HG03521 (cell line): ENCODE measurements around the gene PRR5.

Experiments
- ATAC-seq: cut with Tn5 transposase; IDR thresholded peaks from one replicate; pipeline ENCODE4 v1.9.1; 2021; ENCODE audit warnings: mild to moderate bottlenecking, moderate library complexity; ENCODE audit not compliant: unreplicated experiment

The PRR5 gene

DNA sequence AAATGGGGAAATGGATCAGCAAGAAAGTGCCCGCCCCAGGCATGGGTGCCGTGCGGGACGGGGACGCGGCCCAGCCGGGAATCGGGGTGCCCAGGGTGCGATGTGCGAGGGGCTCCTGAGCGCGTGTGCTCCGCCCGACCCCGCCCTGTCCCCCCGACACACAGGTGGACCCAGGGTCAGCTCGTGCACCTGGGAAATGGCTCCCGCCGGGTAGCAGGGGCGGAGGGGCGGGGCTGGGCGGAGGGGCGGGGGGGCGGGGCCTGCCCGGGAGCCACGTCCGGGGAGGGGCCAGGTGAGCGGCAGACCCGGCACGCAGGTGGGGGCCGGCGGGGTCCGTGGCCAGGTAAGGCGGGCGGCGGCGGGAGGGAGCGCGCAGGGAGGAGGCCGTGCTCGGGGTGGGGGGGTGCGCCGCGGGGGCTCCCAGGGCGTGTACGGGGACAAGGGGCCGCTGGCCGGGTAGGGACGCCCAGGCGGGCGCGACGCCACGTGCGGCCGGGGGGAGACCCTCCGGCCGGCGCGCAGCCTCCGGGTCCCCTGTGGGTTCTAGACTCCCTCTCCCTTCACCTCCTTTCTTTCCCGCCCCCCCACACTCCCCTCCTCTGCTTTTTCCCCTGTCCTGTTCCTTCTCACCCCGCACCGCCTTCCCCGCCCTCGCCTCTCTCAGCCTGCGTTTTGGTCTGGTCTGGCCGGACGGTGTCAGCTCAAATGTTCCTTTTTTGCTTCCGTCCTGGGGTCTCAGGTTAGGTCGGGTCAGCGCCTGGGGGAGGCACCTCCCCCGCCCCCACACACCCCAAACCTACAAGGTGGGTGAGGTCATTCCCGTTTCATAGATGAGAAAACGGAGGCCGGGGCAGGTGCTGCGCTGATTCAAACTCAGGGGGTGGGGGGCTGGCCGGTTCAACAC lies 50.5 kb downstream of the PRR5 start, which contains the start of gene ARHGAP8:
Gene ARHGAP8, plus strand, starts transcription at position 291 of the 904 bp plus-strand sequence. CDS start 33,953 bp downstream, outside the sequence.
- ATAC-seq, result no peak

DNA sequence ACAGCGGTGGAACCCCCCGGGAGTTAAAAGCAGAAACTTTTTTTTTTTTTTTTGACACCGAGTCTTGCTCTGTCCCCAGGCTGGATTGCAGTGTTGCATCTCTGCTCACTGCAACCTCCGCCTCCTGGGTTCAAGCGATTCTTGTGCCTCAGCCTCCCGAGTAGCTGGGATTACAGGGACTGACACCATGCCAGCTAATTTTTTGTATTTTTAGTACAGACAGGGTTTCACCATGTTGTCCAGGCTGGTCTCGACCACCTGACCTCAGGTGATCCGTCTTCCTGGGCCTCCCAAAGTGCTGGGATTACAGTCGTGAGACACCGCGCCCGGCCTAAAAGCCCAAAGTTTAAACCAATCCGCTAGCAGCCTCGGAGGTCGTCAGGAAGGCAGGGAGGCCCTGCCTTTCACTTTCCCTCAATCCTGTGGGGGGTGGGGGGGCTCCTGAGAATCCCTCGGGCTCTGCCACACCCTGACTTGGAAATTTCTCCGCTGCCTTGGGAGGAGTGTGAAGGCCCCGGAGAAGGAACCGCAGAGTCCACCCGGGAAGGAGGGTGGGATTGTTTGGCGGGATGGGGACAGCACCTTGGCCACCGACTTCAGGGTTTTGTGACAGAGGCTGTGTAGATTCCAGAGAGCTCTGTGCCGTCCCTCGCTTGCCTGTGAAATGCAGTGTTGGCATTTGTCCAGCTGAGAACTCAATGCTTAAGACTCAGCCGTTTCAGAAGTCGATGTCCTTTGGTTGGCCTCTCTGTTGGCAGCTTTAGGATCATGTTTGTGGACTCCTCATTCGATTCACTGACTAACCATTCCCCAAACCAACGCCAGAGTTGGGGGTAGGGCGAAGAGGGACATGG lies 51.4 kb downstream of the PRR5 start:
- no peak for ATAC-seq

DNA sequence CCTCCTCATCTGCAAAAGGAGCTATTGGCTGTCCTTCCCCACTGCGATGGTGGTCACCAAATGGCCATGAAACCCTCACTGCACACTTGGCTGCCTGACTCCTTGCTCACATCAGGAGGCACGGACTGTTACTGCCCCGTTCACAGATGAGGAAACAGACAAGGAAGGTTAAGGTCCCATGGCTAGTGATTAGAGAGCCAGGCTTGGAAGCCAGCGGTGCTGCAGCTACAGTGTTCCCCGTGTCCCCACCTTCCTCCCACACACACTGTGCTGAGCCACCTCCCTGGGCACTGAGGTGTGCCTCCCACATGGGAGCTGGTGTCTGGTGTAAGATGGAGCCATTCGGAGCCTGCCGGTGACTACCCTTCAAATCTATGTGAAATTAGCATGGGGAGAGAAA lies 53.0 kb downstream of the PRR5 start:
- ATAC-seq, result no peak

DNA sequence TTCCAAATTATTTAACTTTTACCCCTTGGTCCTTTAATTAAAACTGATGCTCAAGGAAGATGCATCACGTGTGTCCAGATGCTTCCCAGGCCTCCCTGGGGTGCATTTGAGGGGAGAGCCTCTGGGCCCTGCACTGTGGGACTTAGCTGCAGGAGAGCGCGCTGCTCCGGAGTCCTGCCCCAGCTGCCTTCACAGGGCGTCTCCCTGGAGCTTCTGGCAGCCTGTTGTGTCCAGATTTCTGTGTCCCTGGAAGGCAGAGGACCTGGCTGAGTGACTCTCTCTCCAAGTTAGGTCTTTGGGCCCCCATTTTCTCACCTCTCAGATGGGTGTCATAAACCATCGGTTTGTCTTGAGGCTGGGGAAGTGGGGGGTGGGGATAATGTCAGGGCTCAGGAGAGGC lies 53.4 kb downstream of the PRR5 start:
- no peak for ATAC-seq

DNA sequence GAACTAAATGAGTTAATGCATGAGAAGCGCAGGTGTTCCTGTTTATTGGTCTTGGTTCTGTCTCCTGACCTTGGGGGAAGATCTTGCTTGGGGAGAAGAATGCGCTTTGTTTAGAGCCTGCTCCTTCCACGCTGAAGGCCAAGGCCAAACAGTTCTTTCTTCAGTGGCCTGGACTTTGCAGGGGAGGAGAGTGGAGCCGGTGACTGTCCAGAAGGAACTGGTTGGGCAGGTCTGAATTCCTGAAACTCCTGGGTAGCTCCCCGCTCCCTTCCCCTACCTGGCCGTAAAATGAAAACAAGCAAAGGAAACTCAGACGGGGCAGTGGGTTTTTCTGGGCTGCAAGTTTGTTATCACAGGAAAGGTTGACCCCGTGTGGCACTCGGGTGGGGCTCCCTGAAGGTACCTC lies 54.0 kb downstream of the PRR5 start:
- ATAC-seq, result no peak

DNA sequence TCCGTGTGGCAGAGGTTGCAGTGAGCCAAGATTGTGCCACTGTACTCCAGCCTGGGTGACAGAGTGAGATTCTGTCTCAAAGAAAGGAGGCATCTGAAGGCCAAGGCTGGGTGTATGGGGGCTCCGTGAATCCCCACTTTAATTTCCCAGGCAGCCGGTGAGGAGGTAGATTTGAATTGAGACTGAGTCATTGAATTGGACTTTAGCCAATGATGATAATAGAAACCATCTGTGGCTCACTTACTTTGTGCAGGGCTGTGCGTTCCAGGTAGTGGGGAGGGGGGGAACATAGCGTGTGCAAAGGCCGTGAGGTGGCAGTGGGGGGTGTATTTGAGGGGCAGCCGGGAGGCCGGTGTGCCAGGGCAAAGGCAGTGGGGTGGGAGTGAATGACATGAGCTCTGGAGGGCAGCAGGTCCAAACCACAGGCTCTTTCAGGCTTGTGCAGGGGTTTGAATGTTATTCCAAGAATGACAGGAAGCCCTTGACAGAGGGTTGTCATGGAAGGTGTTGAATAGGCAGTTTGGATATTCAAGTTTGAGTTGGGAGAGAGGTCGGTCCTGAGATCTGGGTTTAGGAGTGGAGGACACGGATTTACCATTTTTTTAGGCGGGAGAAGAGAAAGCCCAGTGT lies 56.5 kb downstream of the PRR5 start:
- no peak for ATAC-seq

DNA sequence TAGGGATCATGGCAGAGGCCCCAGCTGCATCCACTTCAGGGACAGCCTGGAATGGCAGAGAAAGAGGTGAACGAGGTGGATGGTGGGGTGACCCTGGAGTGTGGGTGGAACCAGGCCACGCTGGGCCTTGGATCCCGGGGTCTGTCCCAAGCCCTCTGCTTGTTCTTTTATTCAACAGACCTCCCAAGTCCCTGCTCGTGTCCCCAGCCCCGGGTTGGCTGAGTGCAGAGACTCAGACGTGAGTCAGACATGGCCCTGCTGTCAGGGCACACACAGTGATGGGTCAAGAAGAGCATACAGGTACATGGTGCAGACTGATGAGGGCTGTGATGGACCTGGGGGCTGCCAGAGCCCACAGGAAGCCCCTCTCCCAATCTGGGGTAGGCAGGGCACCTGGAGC lies 57.0 kb downstream of the PRR5 start:
- ATAC-seq, result no peak

DNA sequence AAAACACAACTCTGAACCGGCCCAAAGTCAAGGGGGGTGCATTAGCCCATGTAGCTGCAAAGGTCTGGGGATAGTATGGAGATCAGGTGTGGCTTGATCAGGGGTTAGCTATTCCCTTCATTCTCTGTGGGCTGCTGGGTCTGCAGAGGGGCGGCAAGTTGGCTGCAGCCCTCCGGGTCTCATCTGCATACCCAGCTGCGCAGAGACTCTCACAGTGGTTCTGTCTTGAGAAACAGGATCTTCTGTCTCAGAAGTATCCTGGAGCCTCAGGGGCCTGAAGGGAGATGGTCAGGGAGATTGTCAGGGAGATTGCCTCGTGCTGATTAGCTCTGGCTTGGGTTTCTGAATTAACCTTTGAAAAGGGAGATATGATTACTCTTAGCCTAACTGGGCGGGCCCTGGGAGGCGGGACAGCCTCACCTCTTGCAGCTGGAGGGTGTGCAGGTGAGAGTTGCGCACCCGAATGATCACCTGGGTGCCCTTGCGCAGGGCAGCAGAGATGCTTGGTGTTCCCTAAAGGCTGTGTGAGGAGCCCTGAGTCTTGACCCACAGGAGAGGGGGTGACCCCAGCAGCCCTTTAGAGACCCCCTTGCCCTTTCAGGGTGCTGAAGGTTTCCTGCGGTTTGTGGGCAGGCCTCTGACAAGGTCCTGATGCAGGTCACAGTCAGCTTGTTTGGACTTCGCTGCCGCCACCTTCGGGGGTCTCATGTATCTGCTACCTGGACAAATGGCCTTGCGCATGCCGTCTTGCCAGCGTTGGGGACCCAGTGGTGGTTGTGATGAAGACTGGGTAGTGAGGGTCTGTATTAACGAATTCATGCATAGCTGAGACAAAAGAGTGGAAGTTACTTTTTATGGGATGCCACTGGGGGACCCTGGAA lies 57.7 kb downstream of the PRR5 start:
- ATAC-seq, result no peak

DNA sequence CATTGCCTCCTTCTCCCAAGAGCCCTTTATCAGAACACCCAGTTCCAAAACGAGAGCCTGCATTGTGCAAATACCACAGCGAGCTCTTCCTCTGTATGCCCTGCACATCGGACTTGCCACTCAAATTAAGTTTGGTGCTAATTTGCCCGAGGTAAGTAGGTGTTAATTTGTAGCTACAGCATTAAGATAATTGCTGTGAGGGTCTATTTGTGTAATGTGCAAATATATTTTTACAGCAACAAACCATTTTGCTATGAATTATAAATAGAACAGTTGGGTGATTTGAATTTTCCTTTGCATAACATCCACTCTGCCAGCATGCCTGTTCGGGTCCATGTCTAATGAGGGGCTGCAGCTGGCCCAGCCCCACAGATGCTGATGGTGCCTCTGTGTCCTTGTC lies 58.5 kb downstream of the PRR5 start:
- ATAC-seq, result no peak

DNA sequence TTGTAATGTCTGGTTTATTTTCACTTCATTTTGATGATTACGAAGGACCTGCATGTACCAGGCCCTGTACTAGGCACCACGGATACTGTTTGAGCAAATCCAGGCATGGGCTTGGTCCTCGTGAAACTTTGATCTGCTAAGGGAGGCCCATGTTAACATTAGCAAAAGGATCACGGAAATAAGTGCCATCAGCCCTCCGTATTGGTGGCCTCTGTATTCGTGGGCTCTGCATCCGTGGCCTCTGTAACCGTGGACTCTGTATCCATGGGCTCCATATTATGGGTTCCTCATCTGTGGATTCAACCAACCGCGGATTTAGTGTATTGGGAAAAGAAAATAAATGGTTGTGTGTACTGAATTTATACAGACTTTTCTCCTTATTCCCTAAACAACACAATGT lies 59.0 kb downstream of the PRR5 start:
- ATAC-seq, result no peak

DNA sequence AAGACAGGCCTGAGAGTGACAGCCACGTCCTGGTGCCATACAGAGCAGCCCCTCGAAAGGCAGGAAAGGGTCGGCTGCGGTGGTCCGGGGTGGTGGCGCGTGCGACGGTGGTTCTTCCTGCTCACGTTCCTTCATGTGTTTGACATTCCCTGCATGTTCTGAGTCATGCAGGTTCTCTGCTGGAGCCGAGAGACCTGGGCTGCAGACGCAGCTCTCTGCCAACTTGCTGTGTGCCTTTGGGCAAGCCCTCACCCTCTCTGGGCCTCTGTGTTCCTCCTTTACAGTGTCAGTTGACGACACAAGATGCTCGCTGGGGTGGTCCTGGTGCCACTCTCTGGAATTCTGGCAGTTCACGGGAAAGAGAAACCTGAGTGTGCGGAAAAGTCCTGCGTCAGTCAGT lies 62.4 kb downstream of the PRR5 start:
- ATAC-seq, result no peak

DNA sequence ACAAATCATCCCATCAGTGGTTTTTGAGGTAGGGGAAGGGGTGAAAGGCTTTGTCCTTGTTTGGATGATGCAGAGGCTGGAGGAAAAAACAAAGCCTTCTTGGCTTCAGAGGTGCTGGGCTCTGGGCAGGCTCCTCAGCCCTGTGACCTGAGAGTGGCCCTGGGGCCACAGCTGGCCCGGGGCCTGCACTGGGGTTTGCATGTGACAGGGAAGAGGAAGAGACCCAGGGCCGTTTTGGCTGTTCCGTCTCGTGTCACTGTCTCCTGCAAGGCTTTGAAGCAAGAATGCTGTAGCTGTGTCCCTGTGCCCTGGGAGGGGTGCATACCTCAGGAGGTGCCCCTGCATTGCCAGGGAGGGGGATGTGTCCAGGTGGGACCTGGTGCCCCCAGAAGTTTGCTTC lies 63.0 kb downstream of the PRR5 start:
- no peak for ATAC-seq

DNA sequence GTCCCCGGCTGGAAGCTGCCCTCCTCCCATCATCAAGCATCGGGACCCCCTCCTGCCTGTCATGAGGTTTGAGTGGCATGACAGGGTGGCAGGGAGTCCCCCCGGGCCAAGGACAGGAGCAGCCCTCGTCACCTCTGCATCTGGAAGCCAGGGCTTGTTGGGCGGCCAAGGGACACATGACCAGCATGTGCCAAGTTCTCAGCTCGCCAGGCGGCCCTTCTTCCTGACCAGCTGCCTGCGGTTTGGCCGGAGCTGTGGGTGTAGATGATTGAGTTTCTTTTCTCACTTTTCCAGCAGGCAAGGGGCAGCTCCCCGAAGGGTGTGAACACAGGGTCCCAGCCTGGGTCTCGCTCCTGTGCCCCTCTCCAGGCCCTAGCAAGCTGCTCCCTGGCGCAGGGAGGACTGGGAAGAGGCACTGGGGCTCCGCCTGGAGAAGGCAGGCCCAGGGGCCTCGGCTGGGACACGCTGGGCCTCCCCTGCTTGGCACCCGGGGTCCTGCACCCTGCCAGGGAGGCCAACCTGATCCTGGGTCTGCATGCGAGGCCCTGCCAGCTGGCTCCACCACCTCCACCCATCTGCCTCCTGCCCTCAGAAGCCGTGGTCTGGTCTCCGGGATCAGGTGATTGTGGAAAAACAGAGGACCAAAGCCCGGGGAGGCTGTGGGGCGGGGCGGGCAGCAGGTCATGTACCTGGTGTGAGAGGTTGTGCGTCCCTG lies 63.7 kb downstream of the PRR5 start:
- ATAC-seq, result no peak

DNA sequence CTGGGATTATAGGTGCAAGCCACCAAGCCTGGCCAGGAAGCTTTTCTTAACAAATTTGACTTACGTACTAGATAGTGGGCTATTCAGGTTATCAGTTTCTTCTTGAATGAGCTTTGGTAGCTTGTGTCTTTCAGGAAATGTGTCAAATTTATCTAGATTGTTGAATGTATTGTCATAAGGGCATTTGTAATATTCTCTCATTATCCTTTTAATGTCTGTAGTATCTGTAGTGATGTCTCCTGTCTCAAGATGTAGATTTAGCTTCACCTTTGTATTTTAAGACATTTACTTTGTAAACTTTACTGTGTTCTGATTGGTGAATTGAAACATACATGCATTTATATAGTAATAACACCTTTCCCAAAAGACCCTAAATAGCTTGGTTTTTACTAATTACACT lies 71.1 kb downstream of the PRR5 start:
- no peak for ATAC-seq

DNA sequence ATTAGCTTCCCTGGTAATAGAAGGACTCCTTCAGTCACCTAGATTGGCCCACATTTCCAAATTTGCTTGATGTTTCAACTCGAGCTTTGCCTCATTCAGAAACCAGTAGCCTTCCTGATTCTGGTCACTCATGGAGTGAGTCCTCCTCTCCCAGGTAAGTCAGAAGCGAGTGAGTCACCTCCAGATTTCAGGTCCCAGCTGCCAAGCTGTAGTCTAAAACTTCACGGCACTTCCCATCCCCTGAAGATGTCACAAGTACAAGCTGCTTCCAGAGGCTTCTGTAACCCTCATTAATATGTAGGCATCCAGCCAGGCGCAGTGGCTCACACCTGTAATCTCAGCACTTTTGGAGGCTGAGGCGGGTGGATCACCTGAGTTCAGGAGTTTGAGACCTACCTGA lies 73.9 kb downstream of the PRR5 start:
- ATAC-seq, result no peak

DNA sequence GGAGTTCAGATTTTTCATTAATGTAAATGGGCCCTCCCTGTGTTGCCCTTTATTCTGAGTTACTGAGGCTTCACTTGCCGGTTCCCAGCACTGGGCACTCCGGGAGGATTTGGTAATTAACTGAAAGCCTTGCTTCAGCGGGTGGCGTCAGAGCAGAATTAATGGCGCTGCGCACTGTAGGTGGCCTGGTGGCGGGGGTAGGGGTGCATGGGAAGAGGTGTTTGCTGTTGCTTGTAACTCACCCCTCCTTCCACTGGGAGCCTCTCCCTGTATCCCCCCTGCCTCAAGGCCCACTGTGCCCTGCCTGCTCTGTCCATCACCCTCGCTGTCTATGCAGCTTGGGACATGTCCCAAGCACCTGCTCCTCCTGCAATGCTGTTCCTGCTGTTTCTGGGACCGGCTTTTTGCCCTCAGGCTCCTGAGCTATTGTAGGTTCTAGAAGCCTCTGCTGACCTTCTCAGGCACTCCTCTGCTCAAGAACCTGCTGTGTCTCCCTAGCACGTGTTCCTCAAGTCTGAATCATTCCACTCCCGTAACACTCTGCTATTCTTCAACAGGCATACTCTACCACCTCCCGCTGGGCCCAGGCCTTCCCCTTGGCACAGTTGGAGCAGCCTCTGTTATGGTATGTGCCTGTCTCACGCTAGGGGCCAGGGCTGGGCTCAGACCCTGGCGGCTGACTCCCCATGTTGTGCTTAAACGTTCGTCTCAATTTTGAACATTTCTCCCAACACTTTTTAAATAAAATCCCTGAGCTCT lies 74.8 kb downstream of the PRR5 start:
- ATAC-seq, result no peak

DNA sequence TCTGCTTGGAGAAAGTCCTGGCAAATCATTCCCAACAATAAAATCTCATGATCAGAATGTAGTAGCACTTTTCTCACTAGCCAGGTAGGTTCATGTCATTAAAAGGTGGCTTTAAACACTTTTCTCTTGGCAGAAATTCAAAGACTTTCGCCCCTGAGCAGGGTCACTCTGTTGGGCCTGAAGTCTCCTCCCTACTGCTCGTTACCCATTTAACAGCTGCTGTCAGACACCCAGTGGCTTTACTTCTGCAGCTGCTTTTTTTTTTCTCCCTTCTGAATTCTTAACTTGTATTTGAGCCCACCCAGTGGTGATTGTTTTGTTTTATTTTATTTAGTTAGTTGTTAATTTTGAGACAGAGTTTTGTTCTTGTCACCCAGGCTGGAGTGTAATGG lies 75.4 kb downstream of the PRR5 start:
- no peak for ATAC-seq

DNA sequence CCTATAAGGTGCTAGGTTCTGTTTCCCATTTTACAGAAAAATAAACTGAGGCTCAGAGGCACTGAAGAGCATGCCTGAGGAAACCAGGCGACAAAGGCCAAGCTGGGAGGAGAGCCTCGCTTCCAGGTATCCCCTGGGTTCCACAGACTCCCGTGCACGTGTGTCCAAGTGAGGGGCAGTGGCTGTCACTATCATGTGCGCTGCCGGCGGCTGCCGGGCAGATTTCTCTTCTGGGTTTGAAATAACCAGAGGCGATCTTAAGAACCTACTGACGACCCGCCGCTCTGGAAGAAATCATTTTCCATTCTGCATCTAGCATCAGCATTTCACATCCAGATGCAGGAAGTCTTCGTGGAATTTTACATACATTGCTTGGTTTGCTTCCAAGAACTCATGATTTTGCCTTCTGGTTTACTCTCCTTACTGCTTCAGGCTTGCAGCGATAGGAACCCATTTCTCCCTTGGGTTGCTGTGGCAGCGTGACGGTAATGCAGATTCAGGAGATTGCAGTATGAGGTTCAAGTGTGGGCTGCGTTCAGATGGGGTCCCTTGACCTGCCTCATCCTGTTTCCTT lies 79.0 kb downstream of the PRR5 start:
- ATAC-seq, result no peak
